Spinal cord (tissue), 10 donors: ENCODE measurements around the gene PPP1CB. TPM values are rescaled to one million over a fixed set of nuclear protein-coding genes. Genes with fewer than 3 reads are reported as not detected.
"Not testable (repeated sequence)": the region's sequence is repeated elsewhere in the genome, so short reads cannot be mapped to it uniquely, and the experiment has no call there.

Experiments used
- DNase-seq, 6 donors: peaks; one replicate each; pipeline versions ENCODE4 v3.0.0 to v3.0.0-alpha.2; 2013 to 2015; ENCODE audit warnings: low spot score in 6 of 6, low read depth in 4 of 6
- H3K27ac ChIP-seq: one replicate; pipeline ENCODE4 v1.5.1; 2013; ENCODE audit warnings: low read depth, low read length, control low read depth
- H3K27me3 ChIP-seq: one replicate; pipeline ENCODE4 v1.6.1; 2013; ENCODE audit warnings: low read length; ENCODE audit not compliant: control insufficient read depth, insufficient read depth
- H3K36me3 ChIP-seq: one replicate; pipeline ENCODE4 v1.6.1; 2013; ENCODE audit warnings: low read length; ENCODE audit not compliant: control insufficient read depth, insufficient read depth
- H3K4me1 ChIP-seq: one replicate; pipeline ENCODE4 v1.6.1; 2013; ENCODE audit warnings: low read length; ENCODE audit not compliant: control insufficient read depth, insufficient read depth
- H3K4me3 ChIP-seq: one replicate; pipeline ENCODE4 v1.5.1; 2013; ENCODE audit warnings: low read depth, low read length, control low read depth
- H3K9me3 ChIP-seq: one replicate; pipeline ENCODE4 v1.6.1; 2013; ENCODE audit warnings: low read length; ENCODE audit not compliant: control insufficient read depth, insufficient read depth
- WGBS: methylation state at CpG from one replicate; pipeline ENCODE4 v1.1.5; 2013; ENCODE audit warnings: missing lambda C conversion rate; ENCODE audit not compliant: insufficient coverage; 5-methylcytosine and 5-hydroxymethylcytosine counted together
- polyA plus RNA-seq, 2 donors: library from polyadenylated mRNA; unstranded; fragments of 120-200 nt; gene quantifications; one replicate each; pipeline ENCODE4 v1.2.1, GENCODE V29; 2013; ENCODE audit not compliant: insufficient read length in 2 of 2
- total RNA-seq, 2 donors: library from RNA; depleted of rRNA in 1 of 2; stranded (reverse); fragments of 120-200 nt in 1 of 2; fragments of >200 nt in 1 of 2; gene quantifications; one replicate each; pipeline versions ENCODE4 v1.2.3 to v1.2.4, GENCODE V29; 2013 to 2014
- donor health status: healthy.

The PPP1CB gene
- total and polyA plus RNA-seq, 4 donors = 149 to 324 (median 178) TPM

- H3K4me1 ChIP-seq = peaks cover 5% of the 10 kb centered on the region
- H3K9me3 ChIP-seq = no peaks in the 10 kb centered on the region
- H3K4me3 ChIP-seq = no peak overlapping the region
- DNase-seq = peak in 1 of 6 donors; percentile 39
- H3K27me3 ChIP-seq = no peaks in the 10 kb centered on the region
- H3K27ac ChIP-seq = no peak overlapping the region
- 76% methylated on average over 2 of the region's 3 CpGs for WGBS
- no peaks in the 10 kb centered on the region for H3K36me3 ChIP-seq
Observed at GRCh38 chr2:28767337-28767736, 15.7 kb downstream of the PPP1CB start.

GRCh38 chr2:28768422-28768821 is 16.8 kb downstream of the PPP1CB start:
- no peaks in the 10 kb centered on the region for H3K27me3 ChIP-seq
- H3K9me3 ChIP-seq = no peaks in the 10 kb centered on the region
- H3K4me3 ChIP-seq = no peak overlapping the region
- no peak for DNase-seq
- H3K27ac ChIP-seq = no peak overlapping the region
- peaks cover 5% of the 10 kb centered on the region for H3K4me1 ChIP-seq
- no peaks in the 10 kb centered on the region for H3K36me3 ChIP-seq

- Histone ChIP-seq H3K27me3 (no peaks in the 10 kb centered on the region), H3K4me1 (peaks cover under 1% of the 10 kb centered on the region), H3K36me3 (no peaks in the 10 kb centered on the region), H3K9me3 (no peaks in the 10 kb centered on the region), H3K27ac (no peak overlapping the region), H3K4me3 (no peak overlapping the region)
- DNase-seq = no peak
- no CpG with 5 or more reads among the region's 5 CpGs for WGBS
Observed at GRCh38 chr2:28768952-28769351, 17.3 kb downstream of the PPP1CB start.

GRCh38 chr2:28772351-28772750 is 20.7 kb downstream of the PPP1CB start:
- no peak for DNase-seq
- Histone ChIP-seq H3K4me1 (peaks cover 6% of the 10 kb centered on the region), H3K4me3 (no peak overlapping the region), H3K9me3 (no peaks in the 10 kb centered on the region), H3K27me3 (no peaks in the 10 kb centered on the region), H3K36me3 (no peaks in the 10 kb centered on the region), H3K27ac (no peak overlapping the region)
- WGBS = no CpG with 5 or more reads among the region's 2 CpGs

GRCh38 chr2:28776471-28776870 is 24.8 kb downstream of the PPP1CB start:
- H3K27me3 ChIP-seq = no peaks in the 10 kb centered on the region
- no peak for DNase-seq
- H3K9me3 ChIP-seq = no peaks in the 10 kb centered on the region
- H3K36me3 ChIP-seq = peaks cover 10% of the 10 kb centered on the region
- H3K27ac ChIP-seq = no peak overlapping the region
- WGBS = 97% methylated on average over 6 of the region's 6 CpGs
- H3K4me1 ChIP-seq = peaks cover 6% of the 10 kb centered on the region
- H3K4me3 ChIP-seq = no peak overlapping the region

- Histone ChIP-seq H3K9me3 (no peaks in the 10 kb centered on the region), H3K36me3 (peaks cover 12% of the 10 kb centered on the region), H3K27me3 (no peaks in the 10 kb centered on the region), H3K27ac (no peak overlapping the region), H3K4me1 (peaks cover 6% of the 10 kb centered on the region), H3K4me3 (no peak overlapping the region)
- WGBS = 95% methylated on average over 2 of the region's 5 CpGs
- no peak for DNase-seq
Observed at GRCh38 chr2:28778392-28778791, 26.8 kb downstream of the PPP1CB start.

- Histone ChIP-seq H3K4me1 (peaks cover 6% of the 10 kb centered on the region), H3K36me3 (peaks cover 14% of the 10 kb centered on the region), H3K27ac (no peak overlapping the region), H3K27me3 (no peaks in the 10 kb centered on the region), H3K4me3 (no peak overlapping the region), H3K9me3 (no peaks in the 10 kb centered on the region)
- WGBS = no CpG with 5 or more reads among the region's 2 CpGs
- no peak for DNase-seq
Observed at GRCh38 chr2:28779001-28779400, 27.4 kb downstream of the PPP1CB start.

- H3K27ac ChIP-seq = no peak overlapping the region
- WGBS = no CpG with 5 or more reads among the region's 2 CpGs
Observed at GRCh38 chr2:28780496-28780895, 28.9 kb downstream of the PPP1CB start.

GRCh38 chr2:28782423-28782822 is 30.8 kb downstream of the PPP1CB start:
- no peaks in the 10 kb centered on the region for H3K9me3 ChIP-seq
- H3K27me3 ChIP-seq = no peaks in the 10 kb centered on the region
- no peak for DNase-seq
- no peaks in the 10 kb centered on the region for H3K4me1 ChIP-seq
- H3K4me3 ChIP-seq = no peak overlapping the region
- WGBS = 90% methylated on average over 2 of the region's 3 CpGs
- peaks cover 37% of the 10 kb centered on the region for H3K36me3 ChIP-seq
- H3K27ac ChIP-seq = no peak overlapping the region

More at GRCh38 chr2:28780496-28780895, 28.9 kb downstream of the PPP1CB start:
- no peaks in the 10 kb centered on the region for H3K9me3 ChIP-seq
- DNase-seq = no peak
- H3K4me3 ChIP-seq = no peak overlapping the region
- H3K27me3 ChIP-seq = no peaks in the 10 kb centered on the region
- no peaks in the 10 kb centered on the region for H3K4me1 ChIP-seq
- peaks cover 27% of the 10 kb centered on the region for H3K36me3 ChIP-seq

- not testable (repeated sequence) for H3K4me1 ChIP-seq, H3K4me3 ChIP-seq, DNase-seq, H3K9me3 ChIP-seq, H3K27me3 ChIP-seq, H3K27ac ChIP-seq
- 100% methylated on average over 2 of the region's 7 CpGs for WGBS
- H3K36me3 ChIP-seq = peaks cover 43% of the 10 kb centered on the region
Observed at GRCh38 chr2:28784570-28784969, 32.9 kb downstream of the PPP1CB start.
